H1 (cell line): ENCODE data around the gene RPL41. TPM values are rescaled to one million over a fixed set of nuclear protein-coding genes. Genes with fewer than 3 reads are reported as not detected.

Experiments used
- ATF2 ChIP-seq: IDR thresholded peaks from 2 replicates; pipeline ENCODE4 v1.6.1; 2012; ENCODE audit warnings: low read length, inconsistent platforms
- BRCA1 ChIP-seq: IDR thresholded peaks from 2 replicates; pipeline ENCODE4 v1.6.1; 2012; ENCODE audit warnings: low read depth, low read length, improper control_type of control experiment
- CEBPB ChIP-seq: IDR thresholded peaks from 2 replicates; pipeline ENCODE4 v1.6.1; 2012; ENCODE audit warnings: low read depth, low read length
- CHD7 ChIP-seq: fragments of 300-600 bp; sonication (generic); IDR thresholded peaks from 2 replicates; pipeline ENCODE4 v1.7.1; 2012; ENCODE audit warnings: low read length, moderate library complexity, mild to moderate bottlenecking, inconsistent platforms; ENCODE audit not compliant: insufficient replicate concordance
- E2F6 ChIP-seq: IDR thresholded peaks from 2 replicates; pipeline ENCODE4 v1.6.1; 2012; ENCODE audit warnings: inconsistent platforms
- HDAC6 ChIP-seq: IDR thresholded peaks from one replicate; pipeline ENCODE4 v1.7.1; 2012; ENCODE audit warnings: low read depth, mild to moderate bottlenecking, inconsistent platforms, low read length, moderate library complexity
- KDM5A ChIP-seq: fragments of 200-600 bp; IDR thresholded peaks from 2 replicates; pipeline ENCODE4 v1.7.1; 2012; ENCODE audit warnings: mild to moderate bottlenecking, low read length, inconsistent platforms, mixed read lengths
- SP2 ChIP-seq: IDR thresholded peaks from 2 replicates; pipeline ENCODE4 v1.6.1; 2012; ENCODE audit warnings: mild to moderate bottlenecking, low read length, inconsistent platforms
- TCF12 ChIP-seq: IDR thresholded peaks from 2 replicates; pipeline ENCODE4 v1.6.1; 2011; ENCODE audit warnings: low read depth, mild to moderate bottlenecking, low read length
- polyA plus RNA-seq, 7 experiments: library from polyadenylated mRNA; depleted of rRNA in 3 of 7; stranded (reverse) in 5 of 7; unstranded in 2 of 7; fragments of >200 nt in 5 of 7; fragments of 200-250 nt in 2 of 7; gene quantifications; 1 replicate in 5 of 7; 2 replicates in 1 of 7; 4 replicates in 1 of 7; pipeline versions ENCODE4 v1.2.1 to v1.2.3, GENCODE V29; 2011 to 2013; ENCODE audit warnings: missing spikeins in 2 of 7, mixed read lengths in 2 of 7
- total RNA-seq: library from RNA; stranded (reverse); fragmentation: NEBNext Ultra II Directional; extraction: Animal tissue kit (Norgen Biotek cat#: 25700); gene quantifications from 2 replicates; pipeline ENCODE4 v1.2.1, GENCODE V29; 2021

Gene RPL41
- total and polyA plus RNA-seq, 2 of the 8 experiments (the other 6 are each of a cell fraction or from before 2014, with no cell fraction given): 4,440 to 16,488 TPM

GRCh38 chr12:56080556-56081138 is 35.8 kb upstream of the RPL41 start (continued):
- TF ChIP-seq TCF12: no peak
- no peak for TF ChIP-seq KDM5A
- peak; percentile 74; the same call in 1 of the 2 replicates for TF ChIP-seq ATF2
- no peak for TF ChIP-seq SP2
- no peak for TF ChIP-seq CHD7
- 0 out of 2 replicates have a peak, but pooled peaks have one; percentile 21 for TF ChIP-seq CEBPB
- TF ChIP-seq E2F6: 0 out of 2 replicates have a peak, but pooled peaks have one; percentile 9
- no peak for TF ChIP-seq BRCA1
- TF ChIP-seq HDAC6: no peak
